WTC11 (cell line): ENCODE measurements around the gene RABEP1. TPM values are rescaled to one million over a fixed set of nuclear protein-coding genes. Genes with fewer than 3 reads are reported as not detected.

Experiments
- ATAC-seq: fragments of 200-7000 bp; cut with Tn5 transposase; 2 replicates; pipeline ENCODE4 v1.10.0; 2021; ENCODE audit warnings: mild to moderate bottlenecking, moderate library complexity
- CTCF ChIA-PET: fragments of 300-600 bp; sonication (Branson Sonifier 250); formaldehyde crosslinking; loops from one replicate; lab custom pipeline; 2021; ENCODE audit warnings: antibody characterized with exemption; lab: Charles Lee
- POLR2A ChIA-PET: fragments of 350-600 bp; sonication (Branson Sonifier 250); formaldehyde crosslinking; loops from one replicate; lab custom pipeline; 2021; ENCODE audit warnings: antibody characterized with exemption; lab: Charles Lee
- DNase-seq: peaks from one replicate; pipeline ENCODE4 v3.0.0; 2021; ENCODE audit warnings: low spot score
- H3K27ac Mint-ChIP-seq: 2 replicates; pipeline ENCODE4 v1.8.0; 2021; ENCODE audit warnings: mixed read lengths
- H3K27me3 Mint-ChIP-seq: 2 replicates; pipeline ENCODE4 v1.8.0; 2021; ENCODE audit warnings: low read depth, mild to moderate bottlenecking, moderate library complexity, mixed read lengths
- H3K36me3 Mint-ChIP-seq: 2 replicates; pipeline ENCODE4 v1.8.0; 2021; ENCODE audit warnings: mixed read lengths
- H3K4me1 Mint-ChIP-seq: 2 replicates; pipeline ENCODE4 v1.8.0; 2022; ENCODE audit warnings: mixed read lengths
- H3K4me3 Mint-ChIP-seq: 2 replicates; pipeline ENCODE4 v1.8.0; 2021; ENCODE audit warnings: mild to moderate bottlenecking, moderate library complexity, mixed read lengths
- H3K9me3 Mint-ChIP-seq: 2 replicates; pipeline ENCODE4 v1.8.0; 2021; ENCODE audit warnings: mixed read lengths
- ATF3 ChIP-seq: sonication (generic); formaldehyde crosslinking; conservative IDR thresholded peaks from 2 replicates; pipeline ENCODE4 v1.8.1; 2022; ENCODE audit warnings: mild to moderate bottlenecking, missing genetic modification reagents
- ESRRA ChIP-seq: sonication (generic); formaldehyde crosslinking; IDR thresholded peaks from 2 replicates; pipeline ENCODE4 v1.8.1; 2022; ENCODE audit warnings: mild to moderate bottlenecking, missing genetic modification reagents, borderline replicate concordance
- FOXK1 ChIP-seq: sonication (generic); formaldehyde crosslinking; IDR thresholded peaks from 2 replicates; pipeline ENCODE4 v1.8.0; 2022; ENCODE audit warnings: mild to moderate bottlenecking, moderate library complexity, missing genetic modification reagents
- FOXP1 ChIP-seq: sonication (generic); formaldehyde crosslinking; IDR thresholded peaks from 2 replicates; pipeline ENCODE4 v1.8.0; 2022; ENCODE audit warnings: missing genetic modification reagents, mild to moderate bottlenecking, moderate library complexity, borderline replicate concordance
- GRHL2 ChIP-seq: fragments of 250-450 bp; sonication (Bioruptor Pico); IDR thresholded peaks from 2 replicates; pipeline ENCODE4 v1.8.0; 2022; ENCODE audit warnings: mild to moderate bottlenecking, moderate library complexity; ENCODE audit not compliant: insufficient replicate concordance, severe bottlenecking
- NFATC4 ChIP-seq: fragments of 250-450 bp; sonication (Bioruptor Pico); IDR thresholded peaks from 2 replicates; pipeline ENCODE4 v1.9.0; 2021; ENCODE audit warnings: mild to moderate bottlenecking
- NR1H2 ChIP-seq: sonication (generic); formaldehyde crosslinking; IDR thresholded peaks from 2 replicates; pipeline ENCODE4 v1.9.0; 2021; ENCODE audit warnings: mild to moderate bottlenecking, moderate library complexity, missing genetic modification reagents
- PRDM15 ChIP-seq: sonication (generic); formaldehyde crosslinking; IDR thresholded peaks from 2 replicates; pipeline ENCODE4 v1.8.0; 2022; ENCODE audit warnings: missing genetic modification reagents
- PRRX2 ChIP-seq: fragments of 250-450 bp; sonication (Bioruptor Pico); IDR thresholded peaks from 2 replicates; pipeline ENCODE4 v1.8.0; 2021; ENCODE audit warnings: mild to moderate bottlenecking
- STAT6 ChIP-seq: sonication (generic); formaldehyde crosslinking; conservative IDR thresholded peaks from 2 replicates; pipeline ENCODE4 v1.8.1; 2023; ENCODE audit warnings: mild to moderate bottlenecking, low read depth, missing genetic modification reagents, moderate library complexity
- ZMAT4 ChIP-seq: fragments of 250-450 bp; sonication (Bioruptor Pico); IDR thresholded peaks from 2 replicates; pipeline ENCODE4 v1.9.0; 2021; ENCODE audit warnings: mild to moderate bottlenecking
- ZNF138 ChIP-seq: sonication (generic); formaldehyde crosslinking; conservative IDR thresholded peaks from 2 replicates; pipeline ENCODE4 v1.8.1; 2022; ENCODE audit warnings: mild to moderate bottlenecking, moderate library complexity, missing genetic modification reagents
- ZNF317 ChIP-seq: sonication (generic); formaldehyde crosslinking; IDR thresholded peaks from 2 replicates; pipeline ENCODE4 v1.8.1; 2023; ENCODE audit warnings: low read depth, mild to moderate bottlenecking, moderate library complexity, missing genetic modification reagents, borderline replicate concordance
- total RNA-seq: library from RNA; stranded (reverse); gene quantifications from 3 replicates; pipeline ENCODE4 v1.2.3, GENCODE V29; 2021
- TF ChIP-seq, protein P1 (sequence below): sonication (generic); formaldehyde crosslinking; IDR thresholded peaks from 2 replicates; pipeline ENCODE4 v1.8.1; 2023; ENCODE audit warnings: mild to moderate bottlenecking, missing genetic modification reagents
- TF ChIP-seq, protein P2 (sequence below): sonication (generic); formaldehyde crosslinking; IDR thresholded peaks from 2 replicates; pipeline ENCODE4 v1.8.0; 2023; ENCODE audit warnings: mild to moderate bottlenecking, missing genetic modification reagents
- TF ChIP-seq, protein P3 (sequence below): sonication (generic); formaldehyde crosslinking; IDR thresholded peaks from 2 replicates; pipeline ENCODE4 v1.8.1; 2022; ENCODE audit warnings: mild to moderate bottlenecking, moderate library complexity, missing genetic modification reagents
- TF ChIP-seq, protein P4 (sequence below): fragments of 250-450 bp; sonication (Bioruptor Pico); IDR thresholded peaks from 2 replicates; pipeline ENCODE4 v1.9.0; 2021; ENCODE audit warnings: mild to moderate bottlenecking

RABEP1 gene
- total RNA-seq, 1 experiment from 2014 or later, result 40.9 TPM

DNA sequence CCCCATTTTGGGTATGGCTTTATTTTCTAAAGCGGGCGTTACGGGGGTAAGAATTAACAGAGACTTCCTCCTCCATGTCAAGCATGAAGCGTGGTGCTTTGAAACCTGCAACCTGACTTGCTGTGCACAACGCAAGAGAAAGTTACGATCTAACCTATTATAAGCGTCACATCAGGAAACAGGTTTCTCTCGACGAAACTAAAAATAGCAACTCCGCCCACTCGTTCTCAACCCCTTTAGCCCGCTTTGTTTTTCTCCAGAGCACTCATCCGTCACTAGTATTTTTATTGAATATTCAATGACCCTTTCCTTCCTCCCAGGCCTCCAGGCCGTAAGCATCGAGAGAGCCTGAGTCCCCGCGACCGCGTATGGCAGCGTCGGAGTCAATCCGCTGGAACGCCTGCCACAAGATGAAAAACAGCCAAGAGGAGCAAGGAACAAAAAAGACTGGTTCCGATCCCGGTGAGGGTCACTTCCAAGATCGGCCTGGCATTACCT lies 136.8 kb downstream of the RABEP1 start:
- Mint-ChIP-seq H3K9me3 (no peaks in the 10 kb centered on the region), H3K27ac (peak overlapping the region; percentile 99), H3K36me3 (peaks cover 26% of the 10 kb centered on the region), H3K4me3 (peak overlapping the region; percentile 100), H3K27me3 (no peaks in the 10 kb centered on the region), H3K4me1 (peaks cover 11% of the 10 kb centered on the region)
- ATAC-seq, result no peak
- ChIA-PET POLR2A (interaction anchor here (0.6 to 1.7 kb wide), 11 partner anchors 8 to 81 kb away, joined by 3 to 10 read pairs (median 3); partner anchors contain the start of genes C1QBP and DHX33), CTCF (interaction anchor here (0.6 to 2.4 kb wide), 7 partner anchors 12 to 163 kb away, joined by 3 to 26 read pairs (median 5); partner anchors contain the start of genes C1QBP, DERL2, DHX33 and MIS12)
- no peak for DNase-seq
- TF ChIP-seq NR1H2 (CRISPR knock-in tag) (no peak), FOXK1 (CRISPR knock-in tag) (no peak), ZMAT4 (CRISPR knock-in tag) (no peak), NFATC4 (CRISPR knock-in tag) (no peak), ZNF317 (CRISPR knock-in tag) (no peak), ESRRA (CRISPR knock-in tag) (no peak), PRDM15 (CRISPR knock-in tag) (no peak), STAT6 (CRISPR knock-in tag) (no peak), ATF3 (CRISPR knock-in tag) (no peak), ZNF138 (no peak), GRHL2 (CRISPR knock-in tag) (no peak), FOXP1 (CRISPR knock-in tag) (no peak), PRRX2 (CRISPR knock-in tag) (no peak)
- TF ChIP-seq, protein P1, sequence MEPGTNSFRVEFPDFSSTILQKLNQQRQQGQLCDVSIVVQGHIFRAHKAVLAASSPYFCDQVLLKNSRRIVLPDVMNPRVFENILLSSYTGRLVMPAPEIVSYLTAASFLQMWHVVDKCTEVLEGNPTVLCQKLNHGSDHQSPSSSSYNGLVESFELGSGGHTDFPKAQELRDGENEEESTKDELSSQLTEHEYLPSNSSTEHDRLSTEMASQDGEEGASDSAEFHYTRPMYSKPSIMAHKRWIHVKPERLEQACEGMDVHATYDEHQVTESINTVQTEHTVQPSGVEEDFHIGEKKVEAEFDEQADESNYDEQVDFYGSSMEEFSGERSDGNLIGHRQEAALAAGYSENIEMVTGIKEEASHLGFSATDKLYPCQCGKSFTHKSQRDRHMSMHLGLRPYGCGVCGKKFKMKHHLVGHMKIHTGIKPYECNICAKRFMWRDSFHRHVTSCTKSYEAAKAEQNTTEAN (CRISPR knock-in tag), result no peak
- TF ChIP-seq, protein P2, sequence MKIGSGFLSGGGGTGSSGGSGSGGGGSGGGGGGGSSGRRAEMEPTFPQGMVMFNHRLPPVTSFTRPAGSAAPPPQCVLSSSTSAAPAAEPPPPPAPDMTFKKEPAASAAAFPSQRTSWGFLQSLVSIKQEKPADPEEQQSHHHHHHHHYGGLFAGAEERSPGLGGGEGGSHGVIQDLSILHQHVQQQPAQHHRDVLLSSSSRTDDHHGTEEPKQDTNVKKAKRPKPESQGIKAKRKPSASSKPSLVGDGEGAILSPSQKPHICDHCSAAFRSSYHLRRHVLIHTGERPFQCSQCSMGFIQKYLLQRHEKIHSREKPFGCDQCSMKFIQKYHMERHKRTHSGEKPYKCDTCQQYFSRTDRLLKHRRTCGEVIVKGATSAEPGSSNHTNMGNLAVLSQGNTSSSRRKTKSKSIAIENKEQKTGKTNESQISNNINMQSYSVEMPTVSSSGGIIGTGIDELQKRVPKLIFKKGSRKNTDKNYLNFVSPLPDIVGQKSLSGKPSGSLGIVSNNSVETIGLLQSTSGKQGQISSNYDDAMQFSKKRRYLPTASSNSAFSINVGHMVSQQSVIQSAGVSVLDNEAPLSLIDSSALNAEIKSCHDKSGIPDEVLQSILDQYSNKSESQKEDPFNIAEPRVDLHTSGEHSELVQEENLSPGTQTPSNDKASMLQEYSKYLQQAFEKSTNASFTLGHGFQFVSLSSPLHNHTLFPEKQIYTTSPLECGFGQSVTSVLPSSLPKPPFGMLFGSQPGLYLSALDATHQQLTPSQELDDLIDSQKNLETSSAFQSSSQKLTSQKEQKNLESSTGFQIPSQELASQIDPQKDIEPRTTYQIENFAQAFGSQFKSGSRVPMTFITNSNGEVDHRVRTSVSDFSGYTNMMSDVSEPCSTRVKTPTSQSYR (CRISPR knock-in tag), result no peak
- TF ChIP-seq, protein P3, sequence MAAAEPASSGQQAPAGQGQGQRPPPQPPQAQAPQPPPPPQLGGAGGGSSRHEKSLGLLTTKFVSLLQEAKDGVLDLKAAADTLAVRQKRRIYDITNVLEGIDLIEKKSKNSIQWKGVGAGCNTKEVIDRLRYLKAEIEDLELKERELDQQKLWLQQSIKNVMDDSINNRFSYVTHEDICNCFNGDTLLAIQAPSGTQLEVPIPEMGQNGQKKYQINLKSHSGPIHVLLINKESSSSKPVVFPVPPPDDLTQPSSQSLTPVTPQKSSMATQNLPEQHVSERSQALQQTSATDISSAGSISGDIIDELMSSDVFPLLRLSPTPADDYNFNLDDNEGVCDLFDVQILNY (CRISPR knock-in tag), result no peak
- TF ChIP-seq, protein P4, sequence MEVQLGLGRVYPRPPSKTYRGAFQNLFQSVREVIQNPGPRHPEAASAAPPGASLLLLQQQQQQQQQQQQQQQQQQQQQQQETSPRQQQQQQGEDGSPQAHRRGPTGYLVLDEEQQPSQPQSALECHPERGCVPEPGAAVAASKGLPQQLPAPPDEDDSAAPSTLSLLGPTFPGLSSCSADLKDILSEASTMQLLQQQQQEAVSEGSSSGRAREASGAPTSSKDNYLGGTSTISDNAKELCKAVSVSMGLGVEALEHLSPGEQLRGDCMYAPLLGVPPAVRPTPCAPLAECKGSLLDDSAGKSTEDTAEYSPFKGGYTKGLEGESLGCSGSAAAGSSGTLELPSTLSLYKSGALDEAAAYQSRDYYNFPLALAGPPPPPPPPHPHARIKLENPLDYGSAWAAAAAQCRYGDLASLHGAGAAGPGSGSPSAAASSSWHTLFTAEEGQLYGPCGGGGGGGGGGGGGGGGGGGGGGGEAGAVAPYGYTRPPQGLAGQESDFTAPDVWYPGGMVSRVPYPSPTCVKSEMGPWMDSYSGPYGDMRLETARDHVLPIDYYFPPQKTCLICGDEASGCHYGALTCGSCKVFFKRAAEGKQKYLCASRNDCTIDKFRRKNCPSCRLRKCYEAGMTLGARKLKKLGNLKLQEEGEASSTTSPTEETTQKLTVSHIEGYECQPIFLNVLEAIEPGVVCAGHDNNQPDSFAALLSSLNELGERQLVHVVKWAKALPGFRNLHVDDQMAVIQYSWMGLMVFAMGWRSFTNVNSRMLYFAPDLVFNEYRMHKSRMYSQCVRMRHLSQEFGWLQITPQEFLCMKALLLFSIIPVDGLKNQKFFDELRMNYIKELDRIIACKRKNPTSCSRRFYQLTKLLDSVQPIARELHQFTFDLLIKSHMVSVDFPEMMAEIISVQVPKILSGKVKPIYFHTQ, result no peak
